Measurements from ENCODE around the gene CPED1.
"Not testable (repeated sequence)": the region's sequence is repeated elsewhere in the genome, so short reads cannot be mapped to it uniquely, and the experiment has no call there.

Gene CPED1

DNA sequence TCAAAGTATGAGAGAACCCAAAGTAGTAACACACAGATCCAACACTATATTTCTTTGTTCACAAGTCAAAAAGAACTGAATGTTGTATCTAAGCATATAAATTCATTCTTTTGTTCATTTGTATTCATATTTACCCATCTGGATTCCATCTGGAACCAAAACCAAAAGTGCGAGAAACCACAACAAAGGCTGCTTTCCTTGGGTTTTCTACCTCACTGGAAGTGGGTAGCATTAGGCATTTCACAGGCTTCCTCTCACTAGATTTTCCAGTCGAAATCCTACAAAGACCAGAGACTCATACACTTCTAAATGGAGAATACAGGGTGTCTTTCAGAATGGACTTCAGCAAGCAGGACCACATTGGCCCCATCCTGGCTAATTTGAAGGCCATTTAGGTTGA is 230.5 kb downstream of the CPED1 start:
- H3F3A ChIP-seq (ENCODE audit: insufficient read depth, low read length) = no peaks in the 10 kb centered on the region
- no peaks in the 10 kb centered on the region for H3K9me2 ChIP-seq (ENCODE audit: low read depth, low read length)
- no peaks in the 10 kb centered on the region for H3K36me3 ChIP-seq (ENCODE audit: insufficient read depth, low read length)
- no peak overlapping the region for H2AFZ ChIP-seq (ENCODE audit: low read length)
- TF ChIP-seq, protein P1, sequence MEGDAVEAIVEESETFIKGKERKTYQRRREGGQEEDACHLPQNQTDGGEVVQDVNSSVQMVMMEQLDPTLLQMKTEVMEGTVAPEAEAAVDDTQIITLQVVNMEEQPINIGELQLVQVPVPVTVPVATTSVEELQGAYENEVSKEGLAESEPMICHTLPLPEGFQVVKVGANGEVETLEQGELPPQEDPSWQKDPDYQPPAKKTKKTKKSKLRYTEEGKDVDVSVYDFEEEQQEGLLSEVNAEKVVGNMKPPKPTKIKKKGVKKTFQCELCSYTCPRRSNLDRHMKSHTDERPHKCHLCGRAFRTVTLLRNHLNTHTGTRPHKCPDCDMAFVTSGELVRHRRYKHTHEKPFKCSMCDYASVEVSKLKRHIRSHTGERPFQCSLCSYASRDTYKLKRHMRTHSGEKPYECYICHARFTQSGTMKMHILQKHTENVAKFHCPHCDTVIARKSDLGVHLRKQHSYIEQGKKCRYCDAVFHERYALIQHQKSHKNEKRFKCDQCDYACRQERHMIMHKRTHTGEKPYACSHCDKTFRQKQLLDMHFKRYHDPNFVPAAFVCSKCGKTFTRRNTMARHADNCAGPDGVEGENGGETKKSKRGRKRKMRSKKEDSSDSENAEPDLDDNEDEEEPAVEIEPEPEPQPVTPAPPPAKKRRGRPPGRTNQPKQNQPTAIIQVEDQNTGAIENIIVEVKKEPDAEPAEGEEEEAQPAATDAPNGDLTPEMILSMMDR (IDR thresholded peaks at IDR 0.05; ENCODE audit: low read length) = no peak
- TF ChIP-seq EZH2 (IDR thresholded peaks at IDR 0.05; ENCODE audit: borderline replicate concordance, low read length) = no peak
- no peak overlapping the region for H3K9ac ChIP-seq (ENCODE audit: low read length)
- H3K27me3 ChIP-seq (ENCODE audit: insufficient read depth, low read length) = no peaks in the 10 kb centered on the region
- H3K4me3 ChIP-seq (ENCODE audit: low read depth, low read length, poor library complexity, severe bottlenecking) = no peak overlapping the region
- no peaks in the 10 kb centered on the region for H3K9me3 ChIP-seq (ENCODE audit: low read length)
- H4K20me1 ChIP-seq (ENCODE audit: insufficient read depth, low read length) = no peaks in the 10 kb centered on the region
- H3K79me2 ChIP-seq (ENCODE audit: insufficient read depth, low read length) = no peaks in the 10 kb centered on the region
- H3K4me1 ChIP-seq (ENCODE audit: insufficient read depth, low read length, severe bottlenecking) = no peaks in the 10 kb centered on the region
- H3K27ac ChIP-seq (ENCODE audit: low read depth, low read length, poor library complexity, severe bottlenecking) = no peak overlapping the region
- H3K4me2 ChIP-seq (ENCODE audit: low read length) = no peak overlapping the region

GRCh38 chr7:121221108-121221507 is 232.6 kb downstream of the CPED1 start:
- H4K20me1 ChIP-seq (ENCODE audit: insufficient read depth, low read length); H2AFZ ChIP-seq (ENCODE audit: low read length): not testable (repeated sequence)

GRCh38 chr7:121228779-121229178 is 240.3 kb downstream of the CPED1 start:
- H3K27me3 ChIP-seq (ENCODE audit: insufficient read depth, low read length) = no peaks in the 10 kb centered on the region
- no peaks in the 10 kb centered on the region for H4K20me1 ChIP-seq (ENCODE audit: insufficient read depth, low read length)
- no peaks in the 10 kb centered on the region for H3K4me1 ChIP-seq (ENCODE audit: insufficient read depth, low read length, severe bottlenecking)
- no peak overlapping the region for H2AFZ ChIP-seq (ENCODE audit: low read length)
- H3K36me3 ChIP-seq (ENCODE audit: insufficient read depth, low read length) = no peaks in the 10 kb centered on the region
- TF ChIP-seq EZH2 (IDR thresholded peaks at IDR 0.05; ENCODE audit: borderline replicate concordance, low read length) = no peak
- TF ChIP-seq, protein P1 (IDR thresholded peaks at IDR 0.05; ENCODE audit: low read length) = no peak
- H3K27ac ChIP-seq (ENCODE audit: low read depth, low read length, poor library complexity, severe bottlenecking) = no peak overlapping the region
- H3K79me2 ChIP-seq (ENCODE audit: insufficient read depth, low read length) = no peaks in the 10 kb centered on the region
- H3K4me2 ChIP-seq (ENCODE audit: low read length) = no peak overlapping the region
- no peaks in the 10 kb centered on the region for H3K9me2 ChIP-seq (ENCODE audit: low read depth, low read length)
- no peak overlapping the region for H3K4me3 ChIP-seq (ENCODE audit: low read depth, low read length, poor library complexity, severe bottlenecking)
- no peaks in the 10 kb centered on the region for H3F3A ChIP-seq (ENCODE audit: insufficient read depth, low read length)
- no peak overlapping the region for H3K9ac ChIP-seq (ENCODE audit: low read length)
- H3K9me3 ChIP-seq (ENCODE audit: low read length) = peaks cover 3% of the 10 kb centered on the region; the same call in 1 of the 2 replicates

More at GRCh38 chr7:121221108-121221507, 232.6 kb downstream of the CPED1 start:
- not testable (repeated sequence) for H3K36me3 ChIP-seq (ENCODE audit: insufficient read depth, low read length); H3K9me3 ChIP-seq (ENCODE audit: low read length); H3F3A ChIP-seq (ENCODE audit: insufficient read depth, low read length); H3K27me3 ChIP-seq (ENCODE audit: insufficient read depth, low read length); H3K9ac ChIP-seq (ENCODE audit: low read length); H3K79me2 ChIP-seq (ENCODE audit: insufficient read depth, low read length); H3K4me1 ChIP-seq (ENCODE audit: insufficient read depth, low read length, severe bottlenecking); H3K4me3 ChIP-seq (ENCODE audit: low read depth, low read length, poor library complexity, severe bottlenecking); H3K27ac ChIP-seq (ENCODE audit: low read depth, low read length, poor library complexity, severe bottlenecking); H3K9me2 ChIP-seq (ENCODE audit: low read depth, low read length); H3K4me2 ChIP-seq (ENCODE audit: low read length)

GRCh38 chr7:121235201-121235600 is 246.7 kb downstream of the CPED1 start:
- Histone ChIP-seq H3K36me3 (ENCODE audit: insufficient read depth, low read length) (no peaks in the 10 kb centered on the region), H3K4me3 (ENCODE audit: low read depth, low read length, poor library complexity, severe bottlenecking) (no peak overlapping the region), H3K27ac (ENCODE audit: low read depth, low read length, poor library complexity, severe bottlenecking) (no peak overlapping the region), H4K20me1 (ENCODE audit: insufficient read depth, low read length) (no peaks in the 10 kb centered on the region), H3K79me2 (ENCODE audit: insufficient read depth, low read length) (no peaks in the 10 kb centered on the region), H2AFZ (ENCODE audit: low read length) (peak overlapping the region; percentile 30; the same call in 1 of the 2 replicates), H3K9me3 (ENCODE audit: low read length) (no peaks in the 10 kb centered on the region), H3K9me2 (ENCODE audit: low read depth, low read length) (no peaks in the 10 kb centered on the region), H3F3A (ENCODE audit: insufficient read depth, low read length) (no peaks in the 10 kb centered on the region), H3K4me2 (ENCODE audit: low read length) (no peak overlapping the region), H3K27me3 (ENCODE audit: insufficient read depth, low read length) (no peaks in the 10 kb centered on the region), H3K4me1 (ENCODE audit: insufficient read depth, low read length, severe bottlenecking) (peaks cover 8% of the 10 kb centered on the region), H3K9ac (ENCODE audit: low read length) (no peak overlapping the region)
- TF ChIP-seq EZH2 (IDR thresholded peaks at IDR 0.05; ENCODE audit: borderline replicate concordance, low read length) = no peak
- TF ChIP-seq, protein P1 (IDR thresholded peaks at IDR 0.05; ENCODE audit: low read length) = no peak

Measured in OCI-LY1 (cell line).